ENCODE data around the gene CLIP4.

GRCh38 chr2:29186817-29187216, 71.6 kb downstream of the CLIP4 start:
- no peak for TF ChIP-seq CTCF (IDR thresholded peaks at IDR 0.05; ENCODE audit: borderline replicate concordance, extremely low read depth, low read length, poor library complexity, severe bottlenecking)
- TF ChIP-seq EZH2 (IDR thresholded peaks at IDR 0.05; ENCODE audit: borderline replicate concordance, low read depth, low read length, severe bottlenecking): no peak

Data from DND-41 (cell line).